Heart left ventricle (tissue), 16 donors: ENCODE data around the gene MT1A. TPM values are rescaled to one million over a fixed set of nuclear protein-coding genes. Genes with fewer than 3 reads are reported as not detected.
A peak's percentile ranks its signal among the peaks of the same experiment; 100 is the strongest.

Experiments used
- ATAC-seq, 4 donors: fragments of 200-7000 bp; cut with Tn5 transposase; one replicate each; pipeline ENCODE4 v1.9.1; 2020 to 2022; ENCODE audit warnings: moderate library complexity in 4 of 4, mild to moderate bottlenecking in 3 of 4, moderate number of reproducible peaks in 1 of 4
- DNase-seq, 5 donors: peaks; one replicate each; pipeline ENCODE4 v3.0.0-alpha.2; 2020
- H3K27ac ChIP-seq, 12 donors: fragments of 200-600 bp; sonication (generic) in 4 of 12; one replicate each; pipeline versions ENCODE4 v1.5.0 to v1.8.0; 2016 to 2022; ENCODE audit warnings: mild to moderate bottlenecking in 2 of 12
- H3K27me3 ChIP-seq, 9 donors: fragments of 200-600 bp; sonication (generic) in 2 of 9; one replicate each; pipeline versions ENCODE4 v1.5.1 to v1.8.0; 2016 to 2022; ENCODE audit warnings: mild to moderate bottlenecking in 3 of 9
- H3K36me3 ChIP-seq, 9 donors: fragments of 200-600 bp; sonication (generic) in 2 of 9; one replicate each; pipeline versions ENCODE4 v1.5.0 to v1.8.0; 2018 to 2022; ENCODE audit warnings: mild to moderate bottlenecking in 2 of 9
- H3K4me1 ChIP-seq, 12 donors: fragments of 200-600 bp; sonication (generic) in 4 of 12; one replicate each; pipeline versions ENCODE4 v1.5.0 to v1.8.0; 2016 to 2022; ENCODE audit warnings: mild to moderate bottlenecking in 3 of 12
- H3K4me3 ChIP-seq, 12 donors: fragments of 200-600 bp; sonication (generic) in 4 of 12; one replicate each; pipeline versions ENCODE4 v1.5.0 to v1.8.0; 2017 to 2022; ENCODE audit warnings: mild to moderate bottlenecking in 9 of 12, moderate library complexity in 4 of 12
- H3K9me3 ChIP-seq, 12 donors: fragments of 200-600 bp; sonication (generic) in 4 of 12; one replicate each; pipeline versions ENCODE4 v1.5.0 to v1.8.0; 2016 to 2022; ENCODE audit warnings: mild to moderate bottlenecking in 1 of 12
- CTCF ChIP-seq, 12 donors: fragments of 200-600 bp; sonication (generic) in 4 of 12; IDR thresholded peaks; one replicate each; pipeline versions ENCODE4 v1.5.0 to v1.8.0; 2018 to 2022; ENCODE audit warnings: antibody characterized with exemption in 12 of 12, mild to moderate bottlenecking in 5 of 12
- POLR2A ChIP-seq, 2 donors: fragments of 450-650 bp; IDR thresholded peaks; one replicate each; pipeline ENCODE4 v1.6.1; 2017; ENCODE audit warnings: antibody characterized with exemption in 2 of 2, mild to moderate bottlenecking in 2 of 2, moderate library complexity in 2 of 2
- WGBS, 4 donors: extraction: QIAGEN DNeasy Blood & Tissue Kit in 2 of 4; methylation state at CpG; one replicate each; pipeline versions ENCODE4 v1.1.5 to v1.1.7; 2013 to 2018; 5-methylcytosine and 5-hydroxymethylcytosine counted together
- intact Hi-C, 10 donors: fragments of 100-400 bp; cut with DNase I; formaldehyde crosslinking; loops; one replicate each; pipeline versions ENCODE4 v1.11.1 to v1.14.2; 2022
- polyA plus RNA-seq, 2 donors: library from polyadenylated mRNA; stranded (reverse); fragments of 200-250 nt; gene quantifications; one replicate each; pipeline ENCODE4 v1.2.3, GENCODE V29; 2013
- total RNA-seq, 9 donors: library from RNA; depleted of rRNA in 2 of 9; stranded (reverse); fragments of >200 nt in 2 of 9; fragmentation: NEBNext Ultra II Directional in 3 of 9; extraction: Animal tissue kit (Norgen Biotek cat#: 25700) in 3 of 9; gene quantifications; one replicate each; pipeline versions ENCODE4 v1.1.0 to v1.2.4, GENCODE V29; 2016 to 2023
- donor health status: ischemic (EF 13 %, LVEDD 7.1; RV severe dilation, severe dysfunction).
- donor health status: healthy with polysubstance abuse.
- donor health status: DM: no; HTN: yes; CAD: no.
- donor health status: DM: no; HTN: no; CAD: no.
- donor health status: ischemic (EF 25% LVEDD 6.9; RV normal size, moderate dysfunction).
- donor health status: ischemic (EF 25% LVEDD 5.7; RV mildly dilated, moderate dysfunction).
- donor health status: healthy.
- donor health status: DM: yes; HTN: yes; CAD: no.
- donor health status: ischemic (EF 35%, LVEDD 5.7; RV mildly dilated, moderate dysfunction).
- donor health status: nonischemic (EF 11% LVEDD 7.7; RV severe dilation, severe dysfunction).
- donor health status: DM: yes; HTN: yes; CAD: no.
- donor health status: PGD.
- donor health status: ischemic (EF 29% LVEDD 5.4; RV normal size, mild dysfunction).
- donor health status: nonischemic (EF 23%, LVEDD 6.1; RV moderate dilation, normal function).

MT1A gene
- total and polyA plus RNA-seq, 11 donors, result 0.92 to 43.3 (median 4.0) TPM

- Histone ChIP-seq H3K9me3 (no peaks in the 10 kb centered on the region), H3K4me3 (peak overlapping the region; percentile 28 to 75 (median 58)), H3K27me3 (peaks cover 0 to 50% (median 19%) of the 10 kb centered on the region in 9 donors), H3K4me1 (peaks cover 0 to 36% (median 11%) of the 10 kb centered on the region in 12 donors), H3K27ac (peak overlapping the region; percentile 25 to 81 (median 72)), H3K36me3 (no peaks in the 10 kb centered on the region)
- ATAC-seq, result peak in 1 of 4 donors; percentile 41
- TF ChIP-seq POLR2A (IDR thresholded peaks at IDR 0.05) (no peak), CTCF (IDR thresholded peaks at IDR 0.05) (no peak)
- intact Hi-C loops, result loop anchor here in 2 of 10 donors (1.0 to 2.0 kb wide), 2 partner anchors 25 to 51 kb away; partner anchors contain the start of gene MT1X (in 1 of the 2)
- no peak for DNase-seq
- 23 to 30% (median 25%) methylated on average over 14 of the region's 14 CpGs for WGBS, 4 donors
These were observed 6.7 kb upstream of the MT1A start for GRCh38 chr16:56631832-56632155.

DNA sequence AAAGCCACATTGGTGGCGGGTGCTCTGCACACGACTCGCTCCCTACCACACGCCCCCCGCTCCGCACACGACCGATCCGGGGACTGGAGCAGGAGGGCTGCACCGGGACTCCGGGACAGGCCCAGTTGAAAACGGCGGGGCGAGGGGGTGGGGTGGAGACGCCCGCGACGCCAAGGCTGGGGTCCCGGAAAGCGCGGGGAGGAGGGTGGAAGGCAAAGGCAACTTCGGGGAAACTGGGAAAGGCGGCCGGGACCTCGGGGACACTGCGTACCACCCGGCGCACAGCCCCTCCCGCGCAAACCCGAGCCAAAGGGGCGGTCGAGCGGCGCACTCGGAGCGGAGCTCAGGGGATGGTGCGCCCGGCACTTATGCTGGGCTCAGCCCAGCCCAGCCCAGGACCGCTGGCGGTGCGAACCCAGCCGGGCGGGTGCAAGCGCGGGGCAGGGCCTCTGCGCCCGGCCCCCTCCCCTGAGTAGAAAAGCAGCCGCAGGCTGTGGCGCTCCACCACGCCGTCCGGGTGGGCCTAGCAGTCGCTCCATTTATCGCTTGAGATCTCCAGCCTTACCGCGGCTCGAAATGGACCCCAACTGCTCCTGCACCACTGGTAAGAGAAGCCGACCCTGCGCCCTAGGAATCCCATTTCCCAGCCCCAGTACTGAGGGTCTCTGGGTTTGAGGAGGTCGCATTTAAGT is 6.2 kb upstream of the MT1A start, which contains the start of gene MT1M:
TSS of gene MT1M (plus strand) at position 504 of the 692 bp plus-strand sequence. CDS start at position 577, 73 bp downstream.
- Histone ChIP-seq H3K36me3 (no peaks in the 10 kb centered on the region), H3K9me3 (no peaks in the 10 kb centered on the region), H3K27me3 (peaks cover 0 to 55% (median 19%) of the 10 kb centered on the region in 9 donors), H3K4me1 (peaks cover 0 to 31% (median 8%) of the 10 kb centered on the region in 12 donors), H3K27ac (peak within 1 kb of the TSS; percentile 25 to 81 (median 72)), H3K4me3 (peak within 1 kb of the TSS; percentile 28 to 75 (median 58))
- TF ChIP-seq POLR2A (IDR thresholded peaks at IDR 0.05) (peak in 1 of 2 donors; percentile 51), CTCF (IDR thresholded peaks at IDR 0.05) (no peak)
- intact Hi-C loops, result loop anchor here in 2 of 10 donors (1.0 to 2.0 kb wide), 2 partner anchors 26 to 50 kb away; partner anchors contain the start of gene MT1X (in 1 of the 2)
- 1% methylated on average over 36 to 61 of the region's 61 CpGs for whole genome bisulfite sequencing, 4 donors
- DNase-seq (peak; percentile 44 to 79 (median 72)), ATAC-seq (peak; percentile 68 to 85 (median 79))

- WGBS, 4 donors, result 39 to 75% (median 61%) methylated on average over 5 to 6 of the region's 6 CpGs
- peak overlapping the region; percentile 28 to 75 (median 58) for H3K4me3 ChIP-seq
- H3K4me1 ChIP-seq, result peaks cover 0 to 31% (median 9%) of the 10 kb centered on the region in 12 donors
- no peak for TF ChIP-seq POLR2A (IDR thresholded peaks at IDR 0.05)
- peak overlapping the region in 11 of 12 donors; percentile 25 to 81 (median 75) for H3K27ac ChIP-seq
- H3K36me3 ChIP-seq, result no peaks in the 10 kb centered on the region
- no peaks in the 10 kb centered on the region for H3K9me3 ChIP-seq
- DNase-seq, result no peak
- intact Hi-C loops, result loop anchor here in 2 of 10 donors (1.0 to 2.0 kb wide), 2 partner anchors 26 to 49 kb away; partner anchors contain the start of gene MT1X (in 1 of the 2)
- H3K27me3 ChIP-seq, result peaks cover 0 to 59% (median 19%) of the 10 kb centered on the region in 9 donors
- ATAC-seq, result no peak
These were observed 5.6 kb upstream of the MT1A start for GRCh38 chr16:56632848-56633365.

DNA sequence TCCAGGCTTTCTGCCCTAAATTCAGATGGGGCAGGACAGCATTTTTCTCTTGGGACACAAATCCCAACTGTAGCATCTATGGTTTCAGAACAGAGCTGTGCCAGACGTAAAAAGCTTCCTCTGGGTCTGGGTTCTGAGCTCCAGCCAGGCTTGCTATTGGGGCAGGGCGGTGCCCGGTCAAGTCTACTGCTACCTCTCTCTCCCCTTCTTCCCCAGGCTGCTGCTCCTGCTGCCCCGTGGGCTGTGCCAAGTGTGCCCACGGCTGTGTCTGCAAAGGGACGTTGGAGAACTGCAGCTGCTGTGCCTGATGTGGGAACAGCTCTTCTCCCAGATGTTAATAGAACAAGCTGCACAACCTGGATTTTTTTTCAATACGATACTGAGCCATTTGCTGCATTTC is 4.9 kb upstream of the MT1A start:
- DNase-seq (no peak), ATAC-seq (no peak)
- Histone ChIP-seq H3K27me3 (peaks cover 0 to 66% (median 22%) of the 10 kb centered on the region in 9 donors), H3K27ac (peak overlapping the region in 1 of 12 donors; percentile 68), H3K4me3 (peak overlapping the region in 8 of 12 donors; percentile 46 to 75 (median 60)), H3K36me3 (no peaks in the 10 kb centered on the region), H3K4me1 (peaks cover 0 to 37% (median 12%) of the 10 kb centered on the region in 12 donors), H3K9me3 (no peaks in the 10 kb centered on the region)
- TF ChIP-seq CTCF (IDR thresholded peaks at IDR 0.05) (no peak), POLR2A (IDR thresholded peaks at IDR 0.05) (no peak)
- intact Hi-C loops, result loop anchor here in 1 of 10 donors (2.0 kb wide), 1 partner anchor 27 kb away; no protein-coding TSS in a partner anchor
- 57 to 83% (median 76%) methylated on average over 7 of the region's 7 CpGs for WGBS, 4 donors
